Head of caudate nucleus (tissue), 42 donors: ENCODE measurements around the gene WDR35.

Experiments
- DNase-seq, 42 donors: peaks; one replicate each; pipeline versions ENCODE4 v3.0.0 to v3.0.0-alpha.2; 2020 to 2021; ENCODE audit warnings: mixed read lengths in 7 of 42
- intact Hi-C: fragments of 100-400 bp; cut with DNase I; formaldehyde crosslinking; loops from one replicate; pipeline ENCODE4 v1.15.0; 2022

The WDR35 gene

GRCh38 chr2:20012282-20013125, 22.6 kb upstream of the WDR35 start, which contains the start of gene MATN3:
Gene MATN3, minus strand, starts transcription at chr2:20012668. Its CDS starts 37 bp downstream, at chr2:20012631.
- intact Hi-C loops, result no loop called here
- peak in 1 of 42 donors; percentile 6 for DNase-seq

- intact Hi-C loops, result no loop called here
- DNase-seq, result no peak
These were observed 22.1 kb upstream of the WDR35 start for GRCh38 chr2:20012032-20012281.

GRCh38 chr2:20011276-20012031, 21.5 kb upstream of the WDR35 start:
- intact Hi-C loops, result no loop called here
- DNase-seq, result no peak

GRCh38 chr2:20008703-20009102, 18.8 kb upstream of the WDR35 start:
- intact Hi-C loops, result no loop called here
- no peak for DNase-seq

GRCh38 chr2:20005891-20006470, 16.1 kb upstream of the WDR35 start:
- DNase-seq, result no peak
- intact Hi-C loops, result no loop called here

- intact Hi-C loops, result no loop called here
- no peak for DNase-seq
These were observed 15.2 kb upstream of the WDR35 start for GRCh38 chr2:20005067-20005627.

GRCh38 chr2:20001361-20001863, 11.5 kb upstream of the WDR35 start:
- intact Hi-C loops, result no loop called here
- DNase-seq, result no peak

- no peak for DNase-seq
- intact Hi-C loops, result loop anchor here (5.0 kb wide), 1 partner anchor 91 kb away; the partner anchor contains the start of gene TTC32
These were observed 3.8 kb upstream of the WDR35 start for GRCh38 chr2:19993731-19994130.

- intact Hi-C loops, result loop anchor here (2.0 to 5.0 kb wide), 2 partner anchors 59 to 90 kb away; partner anchors contain the start of genes LAPTM4A and TTC32
These were observed 2.0 kb upstream of the WDR35 start for GRCh38 chr2:19991895-19992294.

GRCh38 chr2:19990416-19990728, 467 bp upstream of the WDR35 start:
- no peak for DNase-seq
- intact Hi-C loops, result loop anchor here (2.0 to 5.0 kb wide), 2 partner anchors 60 to 88 kb away; partner anchors contain the start of genes LAPTM4A and TTC32

More at GRCh38 chr2:19991895-19992294, 2.0 kb upstream of the WDR35 start:
- no peak for DNase-seq

GRCh38 chr2:19989342-19989666, 601 bp downstream of the WDR35 start:
- no peak for DNase-seq
- intact Hi-C loops, result no loop called here

- intact Hi-C loops, result no loop called here
- DNase-seq, result no peak
These were observed 1.3 kb downstream of the WDR35 start for GRCh38 chr2:19988600-19988999.

- no peak for DNase-seq
- intact Hi-C loops, result no loop called here
These were observed 2.0 kb downstream of the WDR35 start for GRCh38 chr2:19987936-19988335.

- intact Hi-C loops, result no loop called here
- DNase-seq, result no peak
These were observed 7.6 kb downstream of the WDR35 start for GRCh38 chr2:19982268-19982667.

- DNase-seq, result no peak
- intact Hi-C loops, result loop anchor here (10.0 kb wide), 1 partner anchor 65 kb away; no protein-coding TSS in a partner anchor
These were observed 10.0 kb downstream of the WDR35 start for GRCh38 chr2:19979932-19980331.

- no peak for DNase-seq
- intact Hi-C loops, result loop anchor here (10.0 kb wide), 1 partner anchor 59 kb away; no protein-coding TSS in a partner anchor
These were observed 16.4 kb downstream of the WDR35 start for GRCh38 chr2:19973466-19973865.

GRCh38 chr2:19971691-19972090, 18.2 kb downstream of the WDR35 start:
- intact Hi-C loops, result loop anchor here (10.0 kb wide), 1 partner anchor 57 kb away; no protein-coding TSS in a partner anchor
- no peak for DNase-seq

GRCh38 chr2:19963386-19963785, 26.5 kb downstream of the WDR35 start:
- no peak for DNase-seq
- intact Hi-C loops, result no loop called here
